NCI-H446 treated with DMSO at 0.1 percent for 48 hours (cell line): ENCODE data around the gene GPR55.
"Not testable (repeated sequence)": the region's sequence is repeated elsewhere in the genome, so short reads cannot be mapped to it uniquely, and the experiment has no call there.

Experiments used
- DNase-seq: peaks from one replicate; lab custom pipeline; 2025; lab: John Stamatoyannopoulos, UW

GPR55 gene

GRCh38 chr2:230924470-230925341 is at the start of gene GPR55:
GPR55 (minus strand) TSS chr2:230925242; CDS start chr2:230910962, 14,280 bp downstream.
- no peak for DNase-seq

GRCh38 chr2:230974096-230974913 is 49.3 kb upstream of the GPR55 start:
- no peak for DNase-seq

- DNase-seq, result no peak
Measured at GRCh38 chr2:230972046-230972445, 47.0 kb upstream of the GPR55 start.

GRCh38 chr2:230969659-230970015 is 44.6 kb upstream of the GPR55 start:
- DNase-seq, result no peak

- DNase-seq, result no peak
Measured at GRCh38 chr2:230968921-230969658, 44.0 kb upstream of the GPR55 start.

- not testable (repeated sequence) for DNase-seq
Measured at GRCh38 chr2:230968314-230968713, 43.3 kb upstream of the GPR55 start.

- no peak for DNase-seq
Measured at GRCh38 chr2:230967113-230967512, 42.1 kb upstream of the GPR55 start.

- no peak for DNase-seq
Measured at GRCh38 chr2:230964136-230964730, 39.2 kb upstream of the GPR55 start.

- no peak for DNase-seq
Measured at GRCh38 chr2:230961091-230961491, 36.0 kb upstream of the GPR55 start.

GRCh38 chr2:230960026-230960425 is 35.0 kb upstream of the GPR55 start:
- DNase-seq, result no peak

GRCh38 chr2:230958820-230959756 is 34.0 kb upstream of the GPR55 start:
- DNase-seq, result no peak

- no peak for DNase-seq
Measured at GRCh38 chr2:230957756-230958391, 32.8 kb upstream of the GPR55 start.

GRCh38 chr2:230956827-230957755 is 32.0 kb upstream of the GPR55 start:
- DNase-seq, result no peak

- no peak for DNase-seq
Measured at GRCh38 chr2:230955163-230955737, 30.2 kb upstream of the GPR55 start.

- no peak for DNase-seq
Measured at GRCh38 chr2:230954746-230955145, 29.7 kb upstream of the GPR55 start.

- DNase-seq, result no peak
Measured at GRCh38 chr2:230953845-230954244, 28.8 kb upstream of the GPR55 start.

GRCh38 chr2:230952226-230952956 is 27.3 kb upstream of the GPR55 start:
- no peak for DNase-seq

GRCh38 chr2:230951396-230951795 is 26.4 kb upstream of the GPR55 start:
- DNase-seq, result no peak
